ENCODE measurements around the gene SHANK2.

SHANK2 gene

DNA sequence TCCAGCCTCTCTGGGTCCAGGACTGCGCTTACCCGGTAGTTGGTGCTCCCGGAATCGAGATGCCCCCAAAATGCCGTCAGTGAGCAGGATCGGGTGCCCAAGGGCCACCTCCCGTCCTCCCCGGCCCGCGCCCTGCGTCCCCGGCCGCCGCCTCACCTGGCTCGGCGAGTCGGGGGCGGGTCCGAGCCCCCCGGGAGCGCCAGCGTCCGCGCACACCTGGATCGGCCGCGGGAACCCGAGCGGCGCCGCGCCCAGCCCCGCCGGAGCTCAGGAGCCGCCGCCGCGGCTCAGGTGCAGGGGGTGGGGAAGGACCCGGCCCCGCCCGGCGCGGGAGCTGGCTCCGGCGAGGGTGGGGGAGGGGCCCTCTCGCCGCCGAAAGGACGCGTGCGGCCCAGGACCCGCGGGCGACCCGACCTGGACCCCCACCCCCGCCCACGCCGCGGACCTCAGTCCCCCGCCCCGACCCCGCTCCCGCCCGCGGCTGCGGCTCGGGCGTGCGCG, at the start of gene SHANK2:
Gene SHANK2, minus strand, starts transcription at position 309 of the 501 bp plus-strand sequence. CDS start 105,251 bp downstream, outside the sequence.
- DNase-seq: no peak

- DNase-seq: no peak
Measured at GRCh38 chr11:71301858-71302533, 49.6 kb upstream of the SHANK2 start.

- no peak for DNase-seq
Measured at GRCh38 chr11:71301046-71301857, 48.9 kb upstream of the SHANK2 start.

- no peak for DNase-seq
Measured at GRCh38 chr11:71300187-71300586, 47.8 kb upstream of the SHANK2 start.

- no peak for DNase-seq
Measured at GRCh38 chr11:71298761-71299181, 46.4 kb upstream of the SHANK2 start.

DNA sequence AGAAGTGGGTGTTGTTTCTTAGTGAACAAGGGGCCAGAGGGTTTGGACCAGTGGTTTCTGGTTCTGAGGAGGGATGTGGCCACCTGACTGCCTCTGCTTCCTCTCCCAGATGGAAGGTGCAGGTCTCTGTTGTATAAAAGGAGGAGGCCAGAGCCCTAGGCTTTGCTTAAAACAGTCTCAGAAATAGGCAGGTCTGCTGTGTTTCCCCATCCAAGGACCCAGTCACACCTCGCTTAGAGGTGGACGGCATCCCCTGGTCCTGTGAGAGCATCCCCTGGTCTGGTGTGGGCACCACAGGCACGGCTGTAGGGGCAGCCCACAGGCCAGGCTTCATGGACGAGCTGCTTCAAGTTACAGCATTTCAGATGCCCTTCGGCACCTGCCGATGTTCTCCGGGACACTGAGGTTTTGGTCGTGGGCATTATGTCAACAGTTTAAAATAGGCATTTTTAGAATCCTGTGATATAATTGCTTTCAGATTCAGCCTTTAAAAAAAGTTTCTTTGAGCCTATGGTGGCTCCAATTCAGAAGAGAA, 45.7 kb upstream of the SHANK2 start:
- DNase-seq: no peak

DNA sequence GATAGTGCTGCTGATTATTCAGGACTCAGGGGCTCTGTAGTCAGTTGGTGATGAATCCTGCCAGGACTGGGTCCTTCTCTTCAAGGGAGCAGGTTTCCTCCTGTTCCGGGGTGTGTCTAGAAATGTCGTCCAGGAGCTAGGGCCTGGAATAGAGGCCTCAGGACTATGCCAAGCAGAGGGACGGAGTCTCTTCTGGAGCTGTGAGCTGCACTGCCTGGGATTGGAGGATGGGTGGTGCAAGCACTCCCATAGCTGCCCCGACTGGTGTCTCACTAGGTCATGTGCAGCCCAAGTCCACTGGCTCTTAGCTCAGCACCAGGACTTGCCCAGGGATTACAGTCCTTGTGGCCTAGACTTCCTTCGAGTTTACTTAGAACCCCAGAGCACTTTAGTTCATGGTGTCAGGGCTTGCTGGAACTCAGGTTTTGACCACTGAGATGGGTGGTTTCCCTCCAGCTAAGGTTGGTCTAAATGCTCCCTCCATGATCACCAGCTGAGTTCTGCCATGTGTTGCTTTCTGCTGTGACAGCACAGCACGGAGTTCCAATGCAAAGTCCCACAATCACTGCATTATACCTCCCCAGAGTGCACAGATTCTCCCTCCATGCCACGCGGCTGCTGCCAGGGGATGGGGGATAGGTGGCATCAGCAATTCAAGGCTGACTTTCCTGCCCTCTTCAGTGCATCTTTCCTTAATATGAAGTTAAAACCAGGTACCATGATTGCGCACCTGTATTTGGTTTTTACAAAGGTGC, 42.6 kb upstream of the SHANK2 start:
- no peak for DNase-seq

- no peak for DNase-seq
Measured at GRCh38 chr11:71293961-71294782, 41.8 kb upstream of the SHANK2 start.

- DNase-seq: no peak
Measured at GRCh38 chr11:71286701-71287643, 34.6 kb upstream of the SHANK2 start.

- no peak for DNase-seq
Measured at GRCh38 chr11:71285111-71285510, 32.7 kb upstream of the SHANK2 start.

- no peak for DNase-seq
Measured at GRCh38 chr11:71284525-71285092, 32.2 kb upstream of the SHANK2 start.

- DNase-seq: no peak
Measured at GRCh38 chr11:71283971-71284441, 31.6 kb upstream of the SHANK2 start.

GRCh38 chr11:71282581-71283351, 30.4 kb upstream of the SHANK2 start:
- no peak for DNase-seq

- DNase-seq: no peak
Measured at GRCh38 chr11:71281831-71282230, 29.5 kb upstream of the SHANK2 start.

- DNase-seq: no peak
Measured at GRCh38 chr11:71281204-71281603, 28.8 kb upstream of the SHANK2 start.

DNA sequence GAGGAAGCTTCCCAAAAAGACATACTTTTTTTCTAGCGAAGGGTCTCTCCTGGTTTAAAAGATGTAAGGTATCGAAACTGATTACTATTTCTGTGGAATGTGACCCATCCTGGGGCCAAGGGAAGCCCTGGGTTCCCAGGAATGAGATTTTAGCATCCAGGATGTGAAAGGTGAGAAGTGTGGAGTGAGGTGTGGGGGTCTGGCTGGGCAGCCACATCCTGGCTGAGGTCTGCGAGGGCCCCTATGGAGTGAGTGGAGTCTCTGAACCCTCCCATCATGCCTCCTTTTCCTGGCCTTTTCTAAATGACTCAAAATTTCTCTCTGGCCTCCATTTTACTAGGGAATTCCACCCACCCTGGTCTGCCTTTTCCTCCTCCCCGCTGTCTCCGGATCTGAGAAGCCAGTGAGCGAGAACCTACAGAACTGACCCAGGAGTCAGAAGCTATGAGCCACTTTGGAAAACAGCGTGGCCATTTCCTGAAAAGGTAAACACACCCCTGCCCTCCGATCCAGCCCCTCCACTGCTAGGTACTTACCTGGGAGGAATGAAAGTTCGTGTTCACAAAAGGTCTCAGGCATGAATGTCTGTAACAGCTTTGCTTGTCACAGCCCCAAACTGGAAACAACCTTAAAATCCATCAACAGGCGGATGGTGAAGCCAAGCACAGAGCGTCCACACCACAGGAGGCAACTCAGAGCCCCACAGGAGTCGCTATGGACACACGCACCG, 27.7 kb upstream of the SHANK2 start:
- DNase-seq: no peak

- no peak for DNase-seq
Measured at GRCh38 chr11:71272161-71272560, 19.8 kb upstream of the SHANK2 start.

DNA sequence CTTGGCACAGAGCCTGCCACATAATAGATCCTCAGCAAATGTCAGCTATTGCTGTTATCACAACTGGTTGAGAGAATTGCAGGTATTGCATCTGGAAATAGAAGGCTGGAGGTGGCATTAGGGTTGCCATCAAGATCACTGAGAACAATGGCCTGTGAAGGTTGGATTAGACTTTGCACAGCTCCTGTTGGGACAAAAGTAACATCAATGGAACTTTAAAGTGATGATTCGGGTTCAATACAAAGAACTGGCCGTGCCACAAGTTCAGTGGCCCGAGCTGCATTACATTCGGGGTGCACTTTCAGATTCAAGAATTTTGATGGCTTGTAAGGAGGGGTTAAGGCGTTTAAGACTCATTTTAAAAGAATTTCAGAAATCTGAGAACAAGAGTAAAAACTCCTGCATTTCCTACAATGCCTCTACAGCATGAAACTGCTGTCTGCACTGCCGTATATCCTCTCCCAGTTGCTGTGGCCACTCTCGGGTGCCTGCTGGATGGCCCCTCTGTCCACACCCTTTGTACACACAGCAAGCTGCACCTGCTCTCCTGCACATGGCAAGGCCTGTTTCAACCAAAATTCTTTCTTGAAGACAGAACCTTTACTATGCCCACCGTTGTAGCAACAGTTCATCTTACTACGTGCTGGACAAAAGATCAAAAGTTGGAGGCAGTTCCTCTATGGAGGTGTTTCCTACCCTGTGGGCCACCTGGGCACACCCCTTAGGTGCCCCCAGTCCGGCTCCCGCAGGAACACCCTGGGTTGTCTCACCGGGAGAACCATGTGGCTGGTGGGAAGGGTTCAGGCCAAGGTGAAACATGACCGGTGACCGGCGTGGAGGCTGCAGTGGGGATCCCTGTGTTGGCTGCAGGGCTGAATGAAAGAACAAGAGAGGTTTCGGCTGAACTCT, 17.5 kb upstream of the SHANK2 start:
- DNase-seq: no peak
